ENCODE data around the gene SPTB.

Gene SPTB

GRCh38 chr14:64743061-64743460, 136.6 kb downstream of the SPTB start:
- no peak for DNase-seq

GRCh38 chr14:64741961-64742360, 137.7 kb downstream of the SPTB start:
- no peak for DNase-seq

- no peak for DNase-seq
These were observed 138.5 kb downstream of the SPTB start for GRCh38 chr14:64741200-64741599.

GRCh38 chr14:64738281-64738804, 141.4 kb downstream of the SPTB start:
- no peak for DNase-seq

- DNase-seq, result no peak
These were observed 142.1 kb downstream of the SPTB start for GRCh38 chr14:64737391-64738280.

- no peak for DNase-seq
These were observed 143.2 kb downstream of the SPTB start for GRCh38 chr14:64736271-64737169.

- no peak for DNase-seq
These were observed 144.7 kb downstream of the SPTB start for GRCh38 chr14:64734990-64735389.

GRCh38 chr14:64733899-64734298, 145.8 kb downstream of the SPTB start:
- DNase-seq, result no peak

- DNase-seq, result no peak
These were observed 146.4 kb downstream of the SPTB start for GRCh38 chr14:64733321-64733720.

- DNase-seq, result no peak
These were observed 147.1 kb downstream of the SPTB start for GRCh38 chr14:64732536-64733120.

- DNase-seq, result no peak
These were observed 147.6 kb downstream of the SPTB start for GRCh38 chr14:64732066-64732465.

- DNase-seq, result no peak
These were observed 148.5 kb downstream of the SPTB start for GRCh38 chr14:64731141-64731581.

- no peak for DNase-seq
These were observed 149.0 kb downstream of the SPTB start for GRCh38 chr14:64730681-64731080.

- DNase-seq, result no peak
These were observed 149.7 kb downstream of the SPTB start for GRCh38 chr14:64730061-64730440.

- DNase-seq, result no peak
These were observed 150.2 kb downstream of the SPTB start for GRCh38 chr14:64729386-64730060.

GRCh38 chr14:64728856-64729255, 150.9 kb downstream of the SPTB start:
- no peak for DNase-seq

- DNase-seq, result no peak
These were observed 151.6 kb downstream of the SPTB start for GRCh38 chr14:64728106-64728505.

GRCh38 chr14:64727551-64728071, 152.1 kb downstream of the SPTB start:
- DNase-seq, result no peak

GRCh38 chr14:64726585-64726890, 153.2 kb downstream of the SPTB start:
- DNase-seq, result no peak

- DNase-seq, result no peak
These were observed 153.7 kb downstream of the SPTB start for GRCh38 chr14:64725879-64726584.

GRCh38 chr14:64725261-64725815, 154.4 kb downstream of the SPTB start:
- no peak for DNase-seq

- no peak for DNase-seq
These were observed 155.2 kb downstream of the SPTB start for GRCh38 chr14:64724578-64724930.

Measured in activated CD8-positive, alpha-beta memory T cell treated with anti-CD3 and anti-CD28 coated beads, Interleukin-2, amount 50 U/mL, for 48 hours (primary cell).